ENCODE measurements around the gene IZUMO1. TPM values are rescaled to one million over a fixed set of nuclear protein-coding genes. Genes with fewer than 3 reads are reported as not detected.

The IZUMO1 gene
- polyA plus RNA-seq, 10 donors: 0.23 to 2.2 (median 0.94) TPM

DNA sequence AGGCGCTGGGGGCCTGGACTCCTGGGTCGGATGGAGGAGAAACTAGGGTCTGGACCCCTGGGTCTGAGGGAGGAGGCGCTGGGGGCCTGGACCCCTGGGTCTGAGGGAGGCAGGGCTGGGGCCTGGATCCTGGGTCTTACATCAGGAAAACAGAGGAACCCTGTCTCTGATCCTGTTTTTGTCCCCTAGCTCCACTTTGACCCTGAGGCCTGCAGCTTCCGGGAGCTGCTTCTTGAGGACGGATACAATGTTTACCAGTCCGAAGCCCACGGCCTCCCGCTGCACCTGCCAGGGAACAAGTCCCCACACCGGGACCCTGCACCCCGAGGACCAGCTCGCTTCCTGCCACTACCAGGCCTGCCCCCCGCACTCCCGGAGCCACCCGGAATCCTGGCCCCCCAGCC lies 11.0 kb upstream of the IZUMO1 start:
- no peak for DNase-seq

DNA sequence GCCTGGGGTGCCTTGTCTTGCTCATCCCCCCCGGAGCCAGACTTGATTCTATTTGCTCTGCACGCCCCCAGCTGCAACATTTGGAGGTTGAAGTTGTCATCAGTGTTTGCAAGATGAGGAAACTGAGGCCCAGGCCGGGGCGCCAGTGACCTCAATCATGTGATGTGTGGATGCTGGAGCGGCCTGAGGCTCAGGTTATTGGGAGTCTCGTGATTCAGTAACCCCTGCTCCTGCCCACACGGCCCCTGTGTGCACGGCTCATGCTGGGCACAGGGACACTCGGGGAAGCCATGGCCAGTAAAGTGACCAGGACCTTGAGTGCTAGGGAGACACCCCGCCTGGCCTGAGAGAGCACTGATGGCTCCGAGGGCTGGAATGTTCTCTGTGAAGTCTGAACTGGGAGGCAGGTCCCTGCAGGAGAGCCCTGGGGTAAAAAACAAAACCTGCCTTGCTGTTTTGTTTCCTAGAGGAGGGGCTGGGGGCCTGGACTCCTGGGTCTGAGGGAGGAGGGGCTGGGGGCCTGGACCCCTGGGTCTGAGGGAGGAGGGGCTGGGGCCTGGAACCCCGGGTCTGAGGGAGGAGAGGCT lies 10.5 kb upstream of the IZUMO1 start:
- no peak for DNase-seq

DNA sequence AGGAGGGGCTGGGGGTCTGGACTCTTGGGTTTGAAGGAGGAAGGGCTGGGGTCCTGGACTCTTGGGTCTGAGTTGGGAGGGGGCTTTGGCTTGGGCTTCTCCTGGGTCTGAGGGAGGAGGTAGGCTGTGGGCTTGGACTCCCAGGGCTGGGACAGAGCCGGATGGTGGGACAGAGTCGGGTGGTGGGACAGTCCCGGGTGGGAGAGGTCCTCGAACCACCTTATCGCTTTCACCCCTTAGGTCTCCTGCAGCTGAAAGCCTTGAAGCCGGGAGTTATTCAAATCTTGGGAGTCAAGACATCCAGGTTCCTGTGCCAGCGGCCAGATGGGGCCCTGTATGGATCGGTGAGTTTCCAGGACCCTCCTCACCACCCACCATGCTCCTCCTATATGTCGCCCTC lies 10.0 kb upstream of the IZUMO1 start:
- DNase-seq: no peak

DNA sequence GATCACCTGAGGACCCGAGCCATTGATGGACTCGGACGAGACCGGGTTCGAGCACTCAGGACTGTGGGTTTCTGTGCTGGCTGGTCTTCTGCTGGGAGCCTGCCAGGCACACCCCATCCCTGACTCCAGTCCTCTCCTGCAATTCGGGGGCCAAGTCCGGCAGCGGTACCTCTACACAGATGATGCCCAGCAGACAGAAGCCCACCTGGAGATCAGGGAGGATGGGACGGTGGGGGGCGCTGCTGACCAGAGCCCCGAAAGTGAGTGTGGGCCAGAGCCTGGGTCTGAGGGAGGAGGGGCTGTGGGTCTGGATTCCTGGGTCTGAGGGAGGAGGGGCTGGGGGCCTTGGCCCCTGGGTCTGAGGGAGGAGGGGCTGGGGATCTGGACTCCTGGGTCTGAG lies 9.5 kb upstream of the IZUMO1 start:
- DNase-seq: no peak

DNA sequence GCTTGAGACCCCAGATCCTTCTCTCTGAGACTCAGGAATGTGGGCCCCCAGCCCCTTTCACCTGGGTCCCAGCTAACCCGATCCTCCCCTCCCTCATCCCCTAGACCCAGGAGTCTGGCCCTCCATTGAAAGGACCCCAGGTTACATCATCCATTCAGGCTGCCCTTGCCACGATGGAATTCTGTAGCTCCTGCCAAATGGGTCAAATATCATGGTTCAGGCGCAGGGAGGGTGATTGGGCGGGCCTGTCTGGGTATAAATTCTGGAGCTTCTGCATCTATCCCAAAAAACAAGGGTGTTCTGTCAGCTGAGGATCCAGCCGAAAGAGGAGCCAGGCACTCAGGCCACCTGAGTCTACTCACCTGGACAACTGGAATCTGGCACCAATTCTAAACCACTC lies 9.1 kb upstream of the IZUMO1 start:
- no peak for DNase-seq

DNA sequence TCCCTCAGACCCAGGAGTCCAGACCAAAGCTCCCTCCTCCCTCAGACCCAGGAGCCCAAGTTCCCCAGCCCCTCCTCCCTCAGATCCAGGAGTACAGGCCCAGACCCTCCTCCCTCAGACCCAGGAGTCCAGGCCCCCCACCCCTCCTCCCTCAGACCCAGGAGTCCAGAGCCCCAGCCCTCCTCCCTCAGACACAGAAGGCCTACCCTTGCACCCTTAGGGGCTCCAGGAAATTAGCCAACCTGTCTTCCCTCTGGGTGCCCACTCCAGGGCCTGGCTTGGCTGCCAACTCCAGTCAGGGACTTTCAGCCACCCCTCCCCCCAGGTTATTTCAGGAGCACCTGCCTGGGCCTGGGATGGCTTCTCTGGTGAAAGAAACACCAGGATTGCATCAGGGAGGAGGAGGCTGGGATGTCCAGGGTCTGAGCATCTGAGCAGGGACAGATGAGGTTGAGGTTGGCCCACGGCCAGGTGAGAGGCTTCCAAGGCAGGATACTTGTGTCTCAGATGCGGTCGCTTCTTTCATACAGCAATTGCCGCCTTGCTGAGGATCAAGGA lies 8.5 kb upstream of the IZUMO1 start, which contains the start of gene FGF21:
Gene FGF21, plus strand, starts transcription at position 441 of the 558 bp plus-strand sequence. CDS start 713 bp downstream, outside the sequence.
- DNase-seq: no peak

DNA sequence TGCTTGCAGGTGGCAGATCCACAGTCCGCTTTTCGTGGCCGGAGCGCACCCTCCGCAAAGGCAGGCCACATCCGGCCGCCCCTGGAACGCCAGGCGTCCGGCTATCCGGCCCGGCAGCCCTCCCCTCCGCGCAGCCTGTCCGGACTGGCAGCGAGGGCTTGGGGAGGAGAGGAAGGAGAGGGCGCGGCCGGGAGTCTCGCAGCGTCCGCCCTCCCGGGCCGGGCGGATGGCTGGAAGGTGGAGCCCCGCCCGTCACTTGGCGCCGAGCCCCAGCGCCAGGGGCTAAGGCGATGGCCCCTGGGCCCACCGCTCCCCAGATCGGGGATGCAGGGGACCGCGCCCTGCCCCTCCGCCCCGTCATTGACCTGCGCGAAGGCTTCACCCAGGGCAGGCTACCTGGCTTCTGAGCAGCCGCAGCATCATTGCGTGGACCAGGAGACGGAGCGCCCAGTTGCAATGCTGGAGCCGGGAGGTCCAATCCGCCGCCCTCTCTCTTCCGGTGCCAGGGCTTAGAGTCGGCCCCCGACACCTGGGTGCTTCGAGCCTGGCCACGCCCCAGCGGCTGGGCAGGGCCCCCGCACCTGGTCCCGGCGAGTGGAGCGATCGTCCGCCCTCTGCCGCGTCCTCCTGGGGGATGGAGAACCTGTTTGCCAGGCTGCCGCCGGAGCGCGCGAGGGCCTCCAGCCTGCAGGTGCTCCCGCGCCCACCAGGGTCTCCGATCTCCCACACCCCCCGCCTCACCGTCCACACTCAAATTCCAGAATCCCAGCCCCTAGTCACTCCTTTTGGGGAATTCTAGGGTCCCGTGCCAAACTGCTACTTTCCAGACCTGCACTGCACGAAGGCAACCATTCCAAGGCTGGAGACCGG lies 6.0 kb upstream of the IZUMO1 start, which contains the start of gene FUT1:
Gene FUT1, minus strand, starts transcription at position 146 of the 870 bp plus-strand sequence. CDS start 1,360 bp downstream, outside the sequence.
- DNase-seq: peak in 1 of 3 donors; percentile 63

DNA sequence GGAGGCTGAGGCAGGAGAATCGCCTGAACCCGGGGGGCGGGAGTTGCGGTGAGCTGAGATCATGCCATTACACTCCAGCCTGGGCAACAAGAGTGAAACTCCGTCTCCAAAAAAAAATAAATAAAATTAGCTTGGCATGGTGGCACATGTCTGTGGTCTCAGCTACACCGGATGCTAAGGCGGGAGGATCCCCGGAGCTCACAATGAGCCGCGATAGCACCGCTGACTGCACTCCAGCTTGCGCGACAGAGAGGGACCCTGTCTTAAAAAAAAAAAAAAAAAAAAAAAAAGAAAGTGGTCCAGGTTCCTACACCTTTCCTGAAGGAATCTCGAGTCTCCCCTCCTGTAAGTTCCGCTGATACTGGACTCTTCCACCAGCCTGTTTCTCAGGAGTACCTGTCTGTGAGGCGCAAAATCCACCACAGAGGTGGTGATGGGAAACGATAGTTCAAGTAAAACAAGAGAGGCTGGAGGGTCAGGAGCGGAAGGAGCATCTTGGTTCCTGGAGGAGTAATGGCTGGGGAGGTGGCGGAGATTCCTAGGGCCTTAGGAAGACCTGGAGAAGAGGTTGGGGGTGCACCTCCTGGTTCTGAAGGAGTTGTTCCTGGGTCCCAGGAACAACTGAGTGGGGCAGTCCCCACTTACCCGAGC lies 5.3 kb upstream of the IZUMO1 start:
- no peak for DNase-seq

DNA sequence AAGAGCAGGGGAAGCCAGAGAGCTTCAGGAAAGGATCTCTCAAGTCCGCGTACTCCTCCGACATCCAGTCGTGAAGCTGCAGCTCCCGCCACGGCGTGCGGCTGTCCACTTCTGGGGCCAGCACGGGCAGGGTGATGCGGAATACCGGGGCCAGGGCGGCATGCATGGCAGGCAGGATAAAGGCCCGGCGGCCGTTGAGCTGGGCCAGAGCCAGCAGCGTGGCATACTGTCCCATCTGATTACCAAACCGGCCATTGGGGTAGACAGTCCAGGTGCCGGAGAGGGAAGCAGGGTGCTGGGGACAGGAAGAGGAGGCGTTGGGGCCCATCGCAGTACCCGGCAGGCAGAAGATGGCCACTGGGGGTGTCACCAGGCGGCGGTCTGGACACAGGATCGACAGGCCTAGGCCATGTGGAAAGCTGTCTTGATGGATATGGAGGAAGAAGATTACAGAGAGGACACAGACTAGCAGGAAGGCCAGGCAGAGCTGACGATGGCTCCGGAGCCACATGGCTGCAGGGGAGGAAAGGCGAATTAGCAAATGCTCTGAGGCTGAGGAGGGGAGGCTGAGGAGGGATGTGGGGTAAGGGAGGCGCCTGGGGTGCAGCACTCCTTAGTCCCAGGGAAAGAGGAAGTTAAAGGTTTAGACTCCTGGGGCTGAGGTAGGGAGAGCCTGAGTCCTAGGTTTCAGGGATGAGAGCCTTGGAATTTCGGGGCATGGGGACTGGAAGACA lies 4.2 kb upstream of the IZUMO1 start:
- no peak for DNase-seq

DNA sequence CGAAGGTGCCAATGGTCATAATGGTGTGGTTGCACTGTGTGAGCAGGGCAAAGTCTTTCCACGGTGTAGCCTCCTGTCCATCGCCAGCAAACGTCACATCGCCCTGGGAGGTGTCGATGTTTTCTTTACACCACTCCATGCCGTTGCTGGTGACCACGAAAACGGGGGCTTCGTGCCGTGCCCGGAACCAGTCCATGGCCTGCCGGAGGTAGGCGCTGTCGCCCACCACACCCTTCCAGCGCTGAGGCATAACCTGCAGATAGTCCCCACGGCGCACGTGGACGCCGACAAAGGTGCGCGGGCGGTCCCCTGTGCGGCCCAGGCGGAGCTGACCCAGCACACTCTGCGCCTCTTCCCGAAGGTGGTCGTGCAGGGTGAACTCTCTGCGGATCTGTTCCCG lies 3.6 kb upstream of the IZUMO1 start:
- no peak for DNase-seq

DNA sequence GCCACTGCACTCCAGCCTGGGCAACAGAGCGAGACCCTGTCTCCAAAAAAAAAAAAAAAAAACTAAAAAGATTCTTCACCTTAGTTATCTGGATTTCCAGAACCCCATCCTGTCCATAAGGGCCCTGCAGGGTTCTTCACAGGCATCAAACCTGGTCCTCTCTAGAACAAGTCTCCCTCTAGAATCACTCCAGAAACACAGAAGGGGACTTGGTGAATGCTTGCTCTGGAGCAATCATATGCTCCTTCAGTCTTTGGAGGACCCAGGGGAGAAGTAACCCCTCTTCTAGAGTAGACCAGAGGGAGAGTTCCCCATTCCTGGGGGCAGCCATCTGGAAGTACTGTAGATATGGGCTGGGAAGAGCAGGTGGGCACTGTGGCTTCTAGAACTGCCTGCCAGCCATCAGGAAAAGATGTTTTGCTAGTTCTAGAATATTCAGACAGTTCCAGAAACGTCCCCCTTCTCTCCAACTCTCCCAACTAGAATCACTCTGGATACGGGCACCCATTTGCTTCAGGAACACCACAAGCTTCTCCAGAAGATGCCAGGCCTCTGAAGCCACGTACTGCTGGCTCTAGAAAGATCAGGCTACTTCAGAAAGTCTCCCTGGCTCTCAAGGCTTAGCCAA lies 3.0 kb upstream of the IZUMO1 start:
- DNase-seq: no peak

DNA sequence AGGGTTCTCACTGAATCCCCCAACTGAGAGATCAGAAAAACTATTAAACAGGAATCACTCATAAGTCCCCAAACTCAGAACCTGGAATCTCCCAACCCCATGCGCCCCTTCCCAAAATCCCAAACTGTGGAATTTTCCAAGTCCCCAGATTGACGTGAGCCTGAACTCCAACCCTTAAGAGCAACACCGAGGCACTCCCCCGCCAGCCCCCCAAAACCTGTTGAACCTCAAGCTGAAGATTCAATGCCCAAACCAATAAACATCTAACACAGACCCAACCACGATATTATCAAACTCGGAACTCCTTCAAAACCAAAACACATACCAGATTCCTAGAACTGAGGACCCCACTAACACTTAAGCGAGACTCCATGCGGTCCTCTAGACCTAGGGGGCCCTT lies 599 bp downstream of the IZUMO1 start:
- DNase-seq: no peak

DNA sequence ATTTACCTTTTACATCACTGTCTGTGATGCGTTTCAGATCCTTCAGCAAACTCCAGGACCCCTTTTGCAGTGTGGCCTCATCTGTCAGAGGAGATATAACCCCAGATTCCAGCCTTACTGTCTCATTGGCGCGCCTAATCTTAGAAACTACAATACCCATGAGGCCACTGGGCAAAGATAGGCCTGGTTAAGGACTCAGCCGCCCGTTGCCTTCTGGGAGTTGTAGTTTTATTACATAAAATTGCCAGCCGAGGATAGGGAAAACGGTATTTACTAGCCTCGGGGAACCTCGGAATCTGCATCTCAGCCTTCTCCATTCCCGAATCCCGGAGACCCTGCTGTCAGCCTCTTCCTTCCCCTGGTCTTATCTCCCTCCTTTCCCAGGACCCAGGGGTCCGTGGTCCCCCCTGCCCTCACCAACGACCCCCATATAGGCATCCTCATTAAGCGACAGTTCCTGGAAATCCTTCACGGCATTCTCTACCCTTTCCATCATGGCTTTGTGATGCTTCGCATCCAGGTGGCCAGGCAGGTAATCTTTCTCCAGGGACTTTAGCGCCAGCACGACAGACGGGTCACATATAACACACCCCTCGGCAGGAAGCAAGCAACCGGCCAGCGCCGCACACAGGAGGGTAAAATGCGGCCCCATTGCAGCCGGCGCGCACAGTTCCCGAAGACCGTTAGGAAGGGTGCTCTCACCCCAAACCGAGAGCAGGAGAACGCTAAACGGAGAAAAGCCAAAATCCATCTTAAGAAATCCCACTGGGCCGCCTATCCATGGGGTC lies 1.3 kb downstream of the IZUMO1 start:
- peak in 2 of 3 donors; percentile 59 to 77 for DNase-seq

DNA sequence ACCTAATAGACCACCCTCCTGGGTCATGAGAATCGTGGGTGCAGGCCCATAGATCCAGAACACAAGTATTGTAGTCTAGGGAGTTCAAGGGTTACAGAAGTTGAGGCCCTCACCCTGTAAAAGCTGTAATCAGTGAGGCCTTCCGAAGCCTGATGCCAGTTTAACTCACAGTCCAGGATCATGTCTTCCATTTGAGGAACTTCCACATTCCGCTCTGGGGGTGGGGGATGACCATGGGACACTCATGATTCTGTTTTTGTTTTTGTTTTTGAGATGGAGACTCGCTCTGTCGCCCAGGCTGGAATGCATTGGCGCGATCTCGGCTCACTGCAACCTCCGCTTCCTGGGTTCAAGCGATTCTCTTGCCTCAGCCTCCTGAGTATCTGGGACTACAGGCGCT lies 4.6 kb downstream of the IZUMO1 start:
- no peak for DNase-seq

DNA sequence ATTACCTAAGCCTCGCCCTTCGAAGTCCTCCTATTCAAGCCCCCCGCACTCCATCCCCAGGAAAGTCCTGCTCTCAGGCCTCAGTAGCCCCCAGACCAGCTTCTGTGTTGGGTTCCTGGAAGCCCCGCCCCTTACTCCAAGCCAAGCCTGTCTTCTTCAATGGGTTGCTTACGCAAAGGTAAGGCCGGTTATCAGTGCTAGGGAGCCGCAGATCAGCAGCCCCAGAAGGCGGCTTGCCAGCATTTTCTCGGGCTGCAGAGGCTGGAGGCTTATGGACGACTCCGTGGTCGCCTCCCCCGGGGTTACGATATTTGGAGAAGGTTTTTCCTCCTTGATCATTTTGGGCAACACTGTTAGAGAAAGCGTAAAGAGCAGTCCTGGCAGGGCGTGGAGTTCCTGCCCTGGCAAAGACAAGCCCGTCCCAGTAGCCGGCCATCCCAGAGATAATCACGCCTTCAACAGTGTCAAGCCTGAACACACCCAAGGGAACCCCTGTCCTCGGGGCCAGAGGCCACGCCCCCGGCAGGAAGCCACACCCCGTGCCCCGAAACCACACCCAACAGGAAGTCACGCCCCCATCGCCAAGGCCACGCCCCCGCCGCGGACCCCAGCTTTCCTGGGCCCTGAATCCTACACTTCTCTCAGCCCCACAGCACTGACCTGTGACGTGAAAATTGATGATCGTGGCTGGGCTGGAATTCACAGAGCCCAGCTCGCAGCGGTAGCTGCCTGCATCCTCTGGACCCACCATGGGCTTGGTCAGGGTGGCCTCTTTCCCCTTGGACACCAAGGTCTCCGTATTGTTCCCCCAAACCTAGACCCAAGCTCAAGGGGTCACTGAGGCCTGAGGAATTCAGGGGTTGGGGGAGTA lies 5.3 kb downstream of the IZUMO1 start:
- DNase-seq: peak in 1 of 3 donors; percentile 43

DNA sequence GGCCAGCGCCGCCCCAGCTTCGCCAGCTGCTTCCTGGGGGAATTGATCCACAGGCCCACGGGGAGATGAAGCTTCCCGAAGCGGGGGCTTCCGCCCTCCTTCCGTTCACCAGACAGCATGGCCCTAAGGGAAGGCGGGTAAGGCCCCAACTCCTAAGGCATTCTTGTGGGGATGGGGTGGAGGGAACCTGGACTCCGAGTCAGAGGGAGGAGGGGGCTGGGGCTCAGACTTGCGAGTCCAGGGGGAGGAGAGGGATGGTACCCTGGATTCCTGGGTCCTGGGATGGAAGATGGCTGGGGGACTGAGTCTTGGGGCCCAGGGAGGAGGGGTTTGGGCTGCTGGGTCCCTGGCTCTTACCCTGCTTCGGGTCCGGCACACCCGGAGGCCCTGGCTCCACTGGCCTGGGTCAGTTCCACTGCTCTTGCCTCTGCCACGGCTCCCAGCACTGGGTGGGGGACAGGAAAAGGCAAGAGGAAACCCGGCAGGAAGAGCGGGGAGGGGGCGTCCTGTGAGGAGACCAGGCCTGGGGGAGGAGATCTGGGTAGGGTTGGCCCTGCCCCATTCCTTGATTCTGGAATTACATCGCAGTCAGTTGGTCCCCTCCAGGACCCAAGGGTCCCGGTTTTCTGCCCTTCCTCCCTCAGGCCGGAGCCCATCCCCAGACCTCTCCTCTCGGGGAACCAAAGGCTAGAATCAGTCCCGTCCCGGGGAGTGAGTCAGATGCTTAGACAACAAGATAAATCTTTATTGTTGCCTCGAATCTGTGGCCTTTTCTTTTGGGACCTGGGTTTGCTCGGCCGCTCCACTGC lies 6.3 kb downstream of the IZUMO1 start, which contains the start of gene RASIP1:
Gene RASIP1, minus strand, starts transcription at position 447 of the 809 bp plus-strand sequence. Its CDS starts 328 bp downstream, at position 119.
- peak in 1 of 3 donors; percentile 57 for DNase-seq

DNA sequence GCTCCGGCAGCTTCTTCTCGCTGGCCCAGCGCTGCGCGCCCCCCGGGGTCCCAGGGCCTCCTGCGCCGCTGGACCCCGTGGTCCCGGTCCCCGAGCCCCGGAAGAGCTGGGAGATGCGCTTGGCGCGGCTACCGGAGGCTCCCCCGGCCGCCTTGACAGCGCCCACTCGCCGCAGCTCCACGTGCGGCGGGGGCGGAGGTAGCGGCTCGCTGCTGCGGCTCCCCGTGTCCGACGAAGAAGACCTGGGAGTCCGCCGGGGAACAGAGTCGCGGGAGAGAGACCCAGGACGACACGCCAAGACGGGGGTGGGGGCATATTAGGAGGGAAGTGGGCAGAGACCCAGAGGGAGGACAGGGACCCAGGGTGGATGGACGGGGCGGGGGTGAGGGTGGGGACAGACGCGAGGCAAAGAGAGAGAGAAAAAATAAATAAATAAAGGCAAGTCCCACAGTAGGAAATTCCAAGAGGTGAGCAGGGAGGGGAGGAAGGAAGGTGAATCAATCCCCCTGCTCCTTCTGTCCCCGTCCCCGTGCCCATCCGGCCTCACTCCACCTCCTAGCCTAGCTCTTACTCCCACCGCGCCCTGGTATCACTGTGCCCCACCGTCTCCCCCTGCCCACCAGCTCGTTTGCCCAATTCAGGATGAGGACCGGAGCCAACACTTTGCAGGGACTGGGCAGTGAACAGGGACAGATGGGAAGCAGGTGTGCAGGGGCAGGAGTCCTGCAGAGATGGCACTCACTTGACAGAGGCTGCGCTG lies 7.1 kb downstream of the IZUMO1 start:
- peak in 1 of 3 donors; percentile 42 for DNase-seq
